GM12891 (cell line): ENCODE results near the gene SIN3A.
"Not testable (repeated sequence)": the region's sequence is repeated elsewhere in the genome, so short reads cannot be mapped to it uniquely, and the experiment has no call there.

Experiments used
- POLR2A ChIP-seq: IDR thresholded peaks from 2 replicates; pipeline ENCODE4 v1.6.1; 2011; ENCODE audit warnings: low read depth, low read length, control low read depth
- POLR2AphosphoS5 ChIP-seq: IDR thresholded peaks from 2 replicates; pipeline ENCODE4 v1.6.1; 2011; ENCODE audit warnings: low read depth, low read length, control low read depth
- TAF1 ChIP-seq: IDR thresholded peaks from 2 replicates; pipeline ENCODE4 v1.6.1; 2011; ENCODE audit warnings: low read depth, low read length, control low read depth

DNA sequence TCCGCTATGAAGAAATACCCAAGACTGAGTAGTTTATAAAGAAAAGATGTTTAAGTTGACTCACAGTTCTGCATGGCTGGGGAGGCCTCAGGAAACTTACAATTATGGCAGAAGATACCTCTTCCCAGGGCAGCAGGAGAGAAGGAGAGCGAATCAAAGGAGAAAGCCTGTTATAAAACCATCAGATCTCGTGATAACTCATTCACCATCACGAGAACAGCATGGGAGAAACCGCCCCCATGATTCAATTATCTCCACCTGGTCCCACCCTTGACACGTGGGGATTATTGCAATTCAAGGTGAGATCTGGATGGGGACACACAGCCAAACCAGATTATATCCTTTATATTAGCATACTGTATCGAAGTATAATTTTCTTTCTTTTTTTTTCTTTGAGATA, 119.4 kb downstream of the SIN3A start:
- TF ChIP-seq POLR2AphosphoS5, POLR2A, TAF1: not testable (repeated sequence)
